ENCODE data around the gene SLCO2A1. TPM values are rescaled to one million over a fixed set of nuclear protein-coding genes. Genes with fewer than 3 reads are reported as not detected.

The SLCO2A1 gene
- total RNA-seq, 3 donors from 2014 or later, result 4.2 to 11.1 (median 7.5) TPM

DNA sequence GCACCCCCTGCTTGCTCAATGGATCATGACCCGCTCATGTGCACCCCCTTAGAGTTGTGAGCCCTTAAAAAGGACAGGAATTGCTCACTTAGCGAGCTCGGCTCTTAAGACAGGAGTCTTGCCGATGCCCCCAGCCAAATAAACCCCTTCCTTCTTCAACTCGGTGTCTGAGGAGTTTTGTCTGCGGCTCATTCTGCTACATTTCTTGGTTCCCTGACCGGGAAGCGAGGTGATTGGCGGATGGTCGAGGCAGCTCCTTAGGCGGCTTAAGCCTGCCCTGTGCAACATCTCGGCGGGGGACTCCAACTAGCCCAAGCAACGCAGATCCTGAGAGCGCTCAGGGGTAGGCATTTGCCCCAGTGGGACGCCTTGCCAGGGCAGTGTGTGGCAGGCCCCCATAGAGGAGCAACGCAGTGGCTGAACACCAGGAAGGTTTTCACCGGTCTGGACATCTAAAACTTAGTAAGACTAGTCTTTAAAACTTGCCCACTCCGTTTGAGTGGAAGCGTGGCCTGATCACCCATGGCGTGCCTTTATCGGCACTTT is 9.5 kb downstream of the SLCO2A1 start:
- no peaks in the 10 kb centered on the region for H3K9me3 ChIP-seq
- no peak overlapping the region for H3K4me3 ChIP-seq
- intact Hi-C loops (cut with DNase I; ENCODE audit: low total_unique reads), result no loop called here
- H3K36me3 ChIP-seq, result no peaks in the 10 kb centered on the region
- H3K27ac ChIP-seq, result no peak overlapping the region
- TF ChIP-seq POLR2AphosphoS5 (IDR thresholded peaks at IDR 0.05) (no peak), CTCF (IDR thresholded peaks at IDR 0.05) (no peak), POLR2A (IDR thresholded peaks at IDR 0.05) (no peak)
- no peaks in the 10 kb centered on the region for H3K27me3 ChIP-seq
- H3K4me1 ChIP-seq, result no peaks in the 10 kb centered on the region
- no peak for DNase-seq (ENCODE audit: low spot score in 2 of 2)

- intact Hi-C loops (cut with DNase I; ENCODE audit: low total_unique reads), result no loop called here
- no peaks in the 10 kb centered on the region for H3K4me1 ChIP-seq
- TF ChIP-seq POLR2A (IDR thresholded peaks at IDR 0.05) (no peak), POLR2AphosphoS5 (IDR thresholded peaks at IDR 0.05) (no peak), CTCF (IDR thresholded peaks at IDR 0.05) (no peak)
- H3K4me3 ChIP-seq, result no peak overlapping the region
- H3K27ac ChIP-seq, result no peak overlapping the region
- no peaks in the 10 kb centered on the region for H3K9me3 ChIP-seq
- peak in 1 of 2 donors; percentile 10 for DNase-seq (ENCODE audit: low spot score in 2 of 2)
- H3K27me3 ChIP-seq, result no peaks in the 10 kb centered on the region
- no peaks in the 10 kb centered on the region for H3K36me3 ChIP-seq
Observed at GRCh38 chr3:134018850-134019249, 10.9 kb downstream of the SLCO2A1 start.

DNA sequence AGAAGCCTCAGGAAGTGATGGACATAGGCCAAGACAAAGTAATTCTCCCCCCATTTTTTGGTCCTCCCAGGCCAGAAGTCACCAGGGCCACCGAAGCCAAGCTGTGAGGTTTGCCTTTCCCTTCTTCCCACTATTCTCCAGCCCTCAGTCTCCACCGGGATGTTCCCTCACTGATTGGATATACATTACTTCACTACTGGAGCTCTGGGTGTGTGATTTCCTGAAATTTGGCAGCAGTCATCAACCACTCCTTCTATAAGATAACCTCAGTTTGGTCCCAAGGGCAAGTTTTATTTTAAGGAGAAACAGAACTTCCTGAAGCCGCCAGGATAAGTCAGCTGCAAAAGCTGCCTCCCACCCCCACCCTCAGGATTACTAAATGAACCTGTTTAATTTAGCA is 11.3 kb downstream of the SLCO2A1 start:
- no peaks in the 10 kb centered on the region for H3K4me1 ChIP-seq
- DNase-seq (ENCODE audit: low spot score in 2 of 2), result no peak

DNA sequence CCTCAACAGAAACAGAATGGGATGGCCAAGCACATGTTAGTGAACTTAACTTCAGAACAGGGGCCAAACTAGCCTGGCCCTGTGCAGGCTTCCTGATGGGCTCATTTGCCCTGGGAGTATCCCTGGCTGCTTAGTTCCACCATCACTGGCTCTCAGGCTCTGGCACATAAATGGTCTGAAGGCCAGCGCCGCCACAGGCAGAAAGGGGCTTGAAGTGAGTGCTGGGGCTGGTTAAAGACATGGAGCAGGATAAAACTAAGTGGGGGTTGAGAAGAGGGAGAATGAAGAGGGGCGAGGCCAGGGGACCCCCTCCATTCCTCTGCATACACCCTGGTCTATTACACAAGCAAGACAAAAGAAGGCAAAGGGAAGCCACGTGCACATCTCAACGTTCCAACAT is 12.2 kb downstream of the SLCO2A1 start:
- intact Hi-C loops (cut with DNase I; ENCODE audit: low total_unique reads), result no loop called here
- Histone ChIP-seq H3K9me3 (no peaks in the 10 kb centered on the region), H3K4me3 (no peak overlapping the region), H3K4me1 (no peaks in the 10 kb centered on the region), H3K36me3 (no peaks in the 10 kb centered on the region), H3K27ac (no peak overlapping the region), H3K27me3 (no peaks in the 10 kb centered on the region)
- peak in 1 of 2 donors; percentile 2 for DNase-seq (ENCODE audit: low spot score in 2 of 2)
- TF ChIP-seq POLR2AphosphoS5 (IDR thresholded peaks at IDR 0.05) (no peak), POLR2A (IDR thresholded peaks at IDR 0.05) (no peak), CTCF (IDR thresholded peaks at IDR 0.05) (no peak)

More for the DNA sequence above, 11.3 kb downstream of the SLCO2A1 start:
- no peak overlapping the region for H3K4me3 ChIP-seq
- no peaks in the 10 kb centered on the region for H3K27me3 ChIP-seq
- no peaks in the 10 kb centered on the region for H3K9me3 ChIP-seq
- no peaks in the 10 kb centered on the region for H3K36me3 ChIP-seq
- TF ChIP-seq CTCF (IDR thresholded peaks at IDR 0.05) (no peak), POLR2AphosphoS5 (IDR thresholded peaks at IDR 0.05) (no peak), POLR2A (IDR thresholded peaks at IDR 0.05) (no peak)
- H3K27ac ChIP-seq, result no peak overlapping the region
- intact Hi-C loops (cut with DNase I; ENCODE audit: low total_unique reads), result no loop called here

- intact Hi-C loops (cut with DNase I; ENCODE audit: low total_unique reads), result no loop called here
- Histone ChIP-seq H3K36me3 (no peaks in the 10 kb centered on the region), H3K27ac (no peak overlapping the region), H3K9me3 (no peaks in the 10 kb centered on the region), H3K4me3 (no peak overlapping the region), H3K27me3 (no peaks in the 10 kb centered on the region), H3K4me1 (no peaks in the 10 kb centered on the region)
- no peak for TF ChIP-seq POLR2AphosphoS5 (IDR thresholded peaks at IDR 0.05)
- TF ChIP-seq CTCF (IDR thresholded peaks at IDR 0.05), result no peak
- DNase-seq (ENCODE audit: low spot score in 2 of 2), result no peak
Observed at GRCh38 chr3:134014270-134014669, 15.5 kb downstream of the SLCO2A1 start.

Measured in breast epithelium (tissue), 4 donors.